IPS-15b (cell line): ENCODE data around the gene BMPR1B.
"Not testable (repeated sequence)": the region's sequence is repeated elsewhere in the genome, so short reads cannot be mapped to it uniquely, and the experiment has no call there.

ENCODE experiments used
- H3K27me3 ChIP-seq: one replicate; pipeline ENCODE4 v1.6.1; 2013; ENCODE audit warnings: low read length; ENCODE audit not compliant: control insufficient read depth, insufficient read depth
- H3K36me3 ChIP-seq: one replicate; pipeline ENCODE4 v1.6.1; 2013; ENCODE audit warnings: low read length; ENCODE audit not compliant: control insufficient read depth, insufficient read depth
- H3K4me1 ChIP-seq: one replicate; pipeline ENCODE4 v1.6.1; 2013; ENCODE audit warnings: mild to moderate bottlenecking, low read length; ENCODE audit not compliant: control insufficient read depth, insufficient read depth
- H3K4me3 ChIP-seq: one replicate; pipeline ENCODE4 v1.5.1; 2013; ENCODE audit warnings: low read depth, low read length
- H3K9ac ChIP-seq: one replicate; pipeline ENCODE4 v1.6.1; 2013; ENCODE audit warnings: low read depth, mild to moderate bottlenecking, low read length
- H3K9me3 ChIP-seq: one replicate; pipeline ENCODE4 v1.6.1; 2013; ENCODE audit warnings: mild to moderate bottlenecking, low read length; ENCODE audit not compliant: control insufficient read depth, insufficient read depth

The BMPR1B gene

GRCh38 chr4:95134016-95134415 is 376.3 kb downstream of the BMPR1B start:
- not testable (repeated sequence) for H3K9ac ChIP-seq, H3K4me1 ChIP-seq, H3K4me3 ChIP-seq, H3K36me3 ChIP-seq, H3K9me3 ChIP-seq, H3K27me3 ChIP-seq

GRCh38 chr4:95139424-95139823 is 381.7 kb downstream of the BMPR1B start:
- not testable (repeated sequence) for H3K4me1 ChIP-seq, H3K27me3 ChIP-seq, H3K9me3 ChIP-seq, H3K9ac ChIP-seq, H3K4me3 ChIP-seq, H3K36me3 ChIP-seq

GRCh38 chr4:95141361-95141760 is 383.6 kb downstream of the BMPR1B start:
- peaks cover 1% of the 10 kb centered on the region for H3K4me1 ChIP-seq
- H3K36me3 ChIP-seq = no peaks in the 10 kb centered on the region
- H3K4me3 ChIP-seq = no peak overlapping the region
- no peak overlapping the region for H3K9ac ChIP-seq
- H3K9me3 ChIP-seq = peaks cover 9% of the 10 kb centered on the region
- H3K27me3 ChIP-seq = no peaks in the 10 kb centered on the region

- Histone ChIP-seq H3K9me3 (peaks cover 9% of the 10 kb centered on the region), H3K36me3 (no peaks in the 10 kb centered on the region), H3K4me3 (no peak overlapping the region), H3K4me1 (peaks cover 4% of the 10 kb centered on the region), H3K27me3 (no peaks in the 10 kb centered on the region), H3K9ac (no peak overlapping the region)
Observed at GRCh38 chr4:95142932-95143331, 385.2 kb downstream of the BMPR1B start.

- Histone ChIP-seq H3K9me3 (no peaks in the 10 kb centered on the region), H3K4me3 (no peak overlapping the region), H3K27me3 (no peaks in the 10 kb centered on the region), H3K36me3 (no peaks in the 10 kb centered on the region), H3K4me1 (peaks cover 4% of the 10 kb centered on the region), H3K9ac (no peak overlapping the region)
Observed at GRCh38 chr4:95151255-95151654, 393.5 kb downstream of the BMPR1B start.

GRCh38 chr4:95153182-95153581 is 395.4 kb downstream of the BMPR1B start:
- Histone ChIP-seq H3K9me3 (no peaks in the 10 kb centered on the region), H3K27me3 (no peaks in the 10 kb centered on the region), H3K36me3 (no peaks in the 10 kb centered on the region), H3K9ac (no peak overlapping the region), H3K4me1 (no peaks in the 10 kb centered on the region), H3K4me3 (no peak overlapping the region)

GRCh38 chr4:95155759-95156451 is 398.1 kb downstream of the BMPR1B start:
- no peak overlapping the region for H3K4me3 ChIP-seq
- H3K4me1 ChIP-seq = peaks cover 4% of the 10 kb centered on the region
- no peaks in the 10 kb centered on the region for H3K36me3 ChIP-seq

GRCh38 chr4:95156452-95156765 is 398.7 kb downstream of the BMPR1B start:
- H3K9me3 ChIP-seq = no peaks in the 10 kb centered on the region
- H3K9ac ChIP-seq = no peak overlapping the region
- H3K27me3 ChIP-seq = no peaks in the 10 kb centered on the region
- no peak overlapping the region for H3K4me3 ChIP-seq
- peaks cover 4% of the 10 kb centered on the region for H3K4me1 ChIP-seq
- H3K36me3 ChIP-seq = no peaks in the 10 kb centered on the region

More at GRCh38 chr4:95155759-95156451, 398.1 kb downstream of the BMPR1B start:
- Histone ChIP-seq H3K9me3 (no peaks in the 10 kb centered on the region), H3K9ac (no peak overlapping the region), H3K27me3 (no peaks in the 10 kb centered on the region)

- H3K27me3 ChIP-seq = no peaks in the 10 kb centered on the region
- no peak overlapping the region for H3K9ac ChIP-seq
- H3K4me3 ChIP-seq = no peak overlapping the region
- no peaks in the 10 kb centered on the region for H3K9me3 ChIP-seq
- H3K36me3 ChIP-seq = no peaks in the 10 kb centered on the region
- peaks cover 4% of the 10 kb centered on the region for H3K4me1 ChIP-seq
Observed at GRCh38 chr4:95157596-95157995, 399.8 kb downstream of the BMPR1B start.

- Histone ChIP-seq H3K9ac (no peak overlapping the region), H3K9me3 (no peaks in the 10 kb centered on the region), H3K4me3 (no peak overlapping the region), H3K27me3 (no peaks in the 10 kb centered on the region), H3K36me3 (no peaks in the 10 kb centered on the region), H3K4me1 (peaks cover 4% of the 10 kb centered on the region)
Observed at GRCh38 chr4:95158045-95158444, 400.3 kb downstream of the BMPR1B start.

- Histone ChIP-seq H3K4me1 (peaks cover 4% of the 10 kb centered on the region), H3K9me3 (no peaks in the 10 kb centered on the region), H3K36me3 (no peaks in the 10 kb centered on the region), H3K4me3 (no peak overlapping the region), H3K27me3 (no peaks in the 10 kb centered on the region), H3K9ac (no peak overlapping the region)
Observed at GRCh38 chr4:95158626-95159025, 400.9 kb downstream of the BMPR1B start.

- Histone ChIP-seq H3K27me3 (no peaks in the 10 kb centered on the region), H3K4me3 (no peak overlapping the region), H3K9me3 (no peaks in the 10 kb centered on the region), H3K4me1 (peaks cover 4% of the 10 kb centered on the region), H3K9ac (no peak overlapping the region), H3K36me3 (no peaks in the 10 kb centered on the region)
Observed at GRCh38 chr4:95159384-95159783, 401.6 kb downstream of the BMPR1B start.
